IPS DF 6.9 (cell line): ENCODE data around the gene PTX4.

Experiments
- DNase-seq: peaks from one replicate; pipeline ENCODE4 v3.0.0-alpha.2; 2013; ENCODE audit warnings: low read depth, low spot score
- H3K27ac ChIP-seq: one replicate; pipeline ENCODE4 v1.5.1; 2013; ENCODE audit warnings: low read length, control low read depth
- H3K27me3 ChIP-seq: 2 replicates; pipeline ENCODE4 v1.6.1; 2013; ENCODE audit warnings: mild to moderate bottlenecking, low read length; ENCODE audit not compliant: control insufficient read depth, insufficient read depth
- H3K36me3 ChIP-seq: 2 replicates; pipeline ENCODE4 v1.6.1; 2013; ENCODE audit warnings: low read length; ENCODE audit not compliant: control insufficient read depth, insufficient read depth
- H3K4me1 ChIP-seq: 2 replicates; pipeline ENCODE4 v1.6.1; 2013; ENCODE audit warnings: low read length; ENCODE audit not compliant: control insufficient read depth, insufficient read depth
- H3K4me3 ChIP-seq: 2 replicates; pipeline ENCODE4 v1.5.1; 2013; ENCODE audit warnings: mild to moderate bottlenecking, low read length
- H3K9me3 ChIP-seq: 2 replicates; pipeline ENCODE4 v1.6.1; 2013; ENCODE audit warnings: low read length, inconsistent platforms; ENCODE audit not compliant: control insufficient read depth, insufficient read depth
- WGBS: extraction: QIAGEN DNeasy Blood & Tissue Kit; methylation state at CpG from one replicate; pipeline ENCODE4 v1.1.7; 2013; ENCODE audit warnings: mixed read lengths, missing lambda C conversion rate; ENCODE audit not compliant: insufficient read length, insufficient coverage; 5-methylcytosine and 5-hydroxymethylcytosine counted together

Gene PTX4

DNA sequence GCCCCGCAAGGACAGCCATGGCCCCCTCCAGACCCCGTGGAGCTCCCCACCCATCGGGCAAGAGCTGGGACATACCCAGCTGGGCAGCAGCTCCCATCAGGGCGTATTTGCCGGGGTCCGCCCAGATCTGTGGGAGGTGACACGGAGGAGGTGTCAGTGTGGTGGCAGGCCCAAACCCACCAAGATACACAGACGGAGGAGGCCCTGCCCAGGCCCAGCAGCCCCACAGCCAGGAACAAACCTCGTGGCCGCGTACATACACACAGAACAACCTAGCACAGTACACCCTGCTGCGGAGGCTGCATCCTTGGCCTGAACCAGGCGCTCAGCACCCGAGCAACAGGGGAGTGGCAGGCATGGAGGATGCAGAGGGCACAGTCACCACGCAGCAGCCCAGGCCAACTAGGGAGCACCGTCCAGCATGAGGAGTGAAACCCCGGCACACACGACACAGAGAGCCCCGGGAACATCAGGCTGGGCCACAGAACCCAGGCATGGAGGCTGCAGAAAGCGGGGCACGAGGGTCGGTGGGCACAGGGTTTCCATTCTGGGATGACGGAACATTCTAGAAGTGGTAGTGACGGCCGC is 39.4 kb downstream of the PTX4 start:
- Histone ChIP-seq H3K9me3 (no peaks in the 10 kb centered on the region), H3K27me3 (no peaks in the 10 kb centered on the region), H3K27ac (no peak overlapping the region), H3K4me3 (no peak overlapping the region), H3K36me3 (peaks cover 51% of the 10 kb centered on the region), H3K4me1 (no peaks in the 10 kb centered on the region)
- DNase-seq, result no peak
- WGBS, result no CpG with 5 or more reads among the region's 25 CpGs

GRCh38 chr16:1448536-1449116 is 40.1 kb downstream of the PTX4 start:
- Histone ChIP-seq H3K27ac (no peak overlapping the region), H3K9me3 (no peaks in the 10 kb centered on the region), H3K36me3 (peaks cover 47% of the 10 kb centered on the region), H3K4me1 (no peaks in the 10 kb centered on the region), H3K27me3 (no peaks in the 10 kb centered on the region), H3K4me3 (no peak overlapping the region)
- DNase-seq, result no peak
- WGBS, result no CpG with 5 or more reads among the region's 30 CpGs

- no peaks in the 10 kb centered on the region for H3K4me1 ChIP-seq
These were observed 40.8 kb downstream of the PTX4 start for GRCh38 chr16:1447965-1448364.

DNA sequence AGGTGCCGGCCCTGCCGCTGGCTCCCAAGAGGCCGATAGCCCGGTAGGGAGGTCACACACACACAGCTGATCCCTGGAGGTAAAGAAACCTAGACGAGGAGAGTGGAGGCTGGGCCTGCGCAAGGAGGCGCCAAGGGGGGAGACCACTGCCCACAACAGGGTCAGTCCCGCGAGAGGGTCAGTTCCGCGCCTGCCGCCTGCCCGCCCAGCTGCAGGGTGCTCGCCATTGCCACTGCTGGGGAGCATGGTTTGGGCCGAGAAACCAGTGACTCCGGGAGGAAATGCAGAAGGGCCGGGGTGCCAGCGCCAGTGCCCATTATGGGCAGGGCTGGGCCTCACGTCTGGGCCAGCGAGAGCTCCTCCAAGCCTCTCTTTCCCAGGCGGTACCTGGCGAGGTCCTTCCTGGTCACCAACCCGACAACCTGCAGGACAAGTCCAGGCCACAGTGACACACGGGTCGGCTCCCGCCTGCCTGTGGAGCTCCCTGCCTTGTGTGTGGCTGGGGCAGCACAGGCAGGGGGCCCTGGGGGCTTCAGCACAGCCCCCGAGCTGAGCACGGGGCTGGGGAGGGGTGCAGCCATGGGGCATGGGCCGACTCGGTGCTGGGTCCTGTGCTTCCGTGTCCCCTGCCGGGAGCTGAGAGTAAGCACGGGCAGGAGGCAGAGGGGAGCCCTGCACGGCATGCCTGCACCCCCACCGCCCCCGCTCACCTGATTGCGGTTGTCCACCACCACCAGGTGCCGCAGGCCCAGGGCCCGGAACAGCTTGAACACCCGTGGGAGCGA is 42.3 kb downstream of the PTX4 start:
- H3K36me3 ChIP-seq, result peaks cover 33% of the 10 kb centered on the region
- H3K9me3 ChIP-seq, result no peaks in the 10 kb centered on the region

More at GRCh38 chr16:1447965-1448364, 40.8 kb downstream of the PTX4 start:
- Histone ChIP-seq H3K27me3 (no peaks in the 10 kb centered on the region), H3K36me3 (peaks cover 44% of the 10 kb centered on the region), H3K9me3 (no peaks in the 10 kb centered on the region), H3K4me3 (no peak overlapping the region), H3K27ac (no peak overlapping the region)
- no CpG with 5 or more reads among the region's 11 CpGs for WGBS
- DNase-seq, result no peak

DNA sequence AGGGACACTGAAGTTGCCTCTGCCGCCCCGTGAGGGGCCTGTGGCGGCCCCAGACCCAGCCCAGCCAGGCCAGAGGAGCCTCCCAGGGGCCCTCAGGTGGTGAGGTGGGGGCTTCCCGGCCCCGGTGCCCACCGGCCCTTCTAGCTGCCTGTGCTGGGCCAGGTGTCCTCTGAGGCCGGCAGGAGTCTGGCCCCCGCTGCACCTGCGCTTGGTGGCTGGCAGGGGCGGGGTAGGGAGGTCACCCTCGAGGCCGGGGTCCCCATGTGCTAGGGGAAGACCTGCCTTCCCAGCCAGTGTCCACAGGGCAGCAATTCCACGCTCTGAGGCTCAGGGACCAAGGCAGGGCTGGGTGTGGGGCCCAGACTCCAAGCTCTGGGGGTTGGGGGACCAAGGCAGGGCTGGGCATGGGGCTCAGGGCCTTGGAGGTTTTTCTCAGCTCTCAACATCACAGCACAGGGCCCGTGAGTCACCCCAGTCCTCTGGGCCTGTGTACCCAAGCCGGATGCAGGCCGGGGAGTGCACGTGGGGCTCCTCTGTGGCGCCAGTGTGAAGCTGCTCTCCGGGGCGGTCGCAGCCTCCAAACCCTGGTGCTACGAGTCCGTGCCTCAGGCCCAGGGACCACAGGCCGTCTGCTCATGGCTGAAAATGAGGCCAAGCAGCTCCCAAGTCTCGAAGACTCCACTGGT is 43.1 kb downstream of the PTX4 start:
- Histone ChIP-seq H3K27ac (no peak overlapping the region), H3K36me3 (peaks cover 29% of the 10 kb centered on the region), H3K9me3 (no peaks in the 10 kb centered on the region), H3K4me1 (no peaks in the 10 kb centered on the region), H3K4me3 (no peak overlapping the region), H3K27me3 (no peaks in the 10 kb centered on the region)
- no peak for DNase-seq
- WGBS, result no CpG with 5 or more reads among the region's 25 CpGs

More for the DNA sequence above, 42.3 kb downstream of the PTX4 start:
- WGBS, result no CpG with 5 or more reads among the region's 41 CpGs
- H3K27me3 ChIP-seq, result no peaks in the 10 kb centered on the region
- H3K4me1 ChIP-seq, result no peaks in the 10 kb centered on the region
- H3K4me3 ChIP-seq, result no peak overlapping the region
- no peak for DNase-seq
- H3K27ac ChIP-seq, result no peak overlapping the region

- Histone ChIP-seq H3K27me3 (no peaks in the 10 kb centered on the region), H3K36me3 (peaks cover 29% of the 10 kb centered on the region), H3K4me1 (no peaks in the 10 kb centered on the region), H3K9me3 (no peaks in the 10 kb centered on the region), H3K4me3 (no peak overlapping the region), H3K27ac (no peak overlapping the region)
- DNase-seq, result no peak
- no CpG with 5 or more reads among the region's 48 CpGs for whole genome bisulfite sequencing
These were observed 43.8 kb downstream of the PTX4 start for GRCh38 chr16:1444730-1445517.

DNA sequence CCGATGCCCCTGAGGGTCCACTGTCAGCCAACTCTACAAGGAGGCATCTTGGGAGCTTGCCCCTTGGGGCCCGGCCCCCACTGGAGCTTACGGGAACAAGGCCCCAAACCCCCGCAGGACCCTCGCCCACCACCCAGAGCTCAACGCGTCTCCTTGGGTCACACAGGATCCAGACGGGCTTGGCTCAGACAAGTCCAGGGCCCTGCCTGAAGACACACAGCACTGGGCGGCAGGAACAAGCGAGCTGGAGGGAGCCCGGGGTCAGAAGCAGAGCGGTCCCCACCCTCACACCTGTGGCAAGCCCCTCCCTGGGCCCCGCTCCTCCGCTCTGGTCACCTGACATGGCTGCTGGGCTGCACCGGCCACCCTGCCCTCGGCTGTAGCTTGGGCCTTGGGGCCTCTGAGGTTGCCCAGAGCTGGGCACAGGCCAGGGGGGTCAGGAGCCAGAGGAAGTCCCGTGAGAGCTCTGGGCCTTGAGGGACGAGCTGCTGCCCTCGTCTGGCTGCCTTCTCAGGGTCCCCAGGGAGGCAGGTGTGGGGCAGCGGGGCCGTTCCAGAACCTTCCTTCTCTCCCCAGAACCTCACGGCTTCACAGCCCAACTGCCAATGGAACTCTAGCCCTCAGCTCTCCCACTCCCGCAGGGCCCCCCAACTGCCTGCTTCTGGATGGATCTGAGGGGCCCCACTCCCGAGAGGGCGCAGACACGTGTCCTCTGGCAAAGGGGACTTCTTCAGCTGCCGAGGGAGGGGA is 44.6 kb downstream of the PTX4 start, which contains the start of gene CCDC154:
CCDC154 (minus strand) TSS at position 577 of the 750 bp plus-strand sequence; CDS start at position 343, 234 bp downstream.
- peaks cover 2% of the 10 kb centered on the region; the same call in 1 of the 2 replicates for H3K4me1 ChIP-seq
- H3K36me3 ChIP-seq, result peaks cover 26% of the 10 kb centered on the region
- no peaks in the 10 kb centered on the region for H3K9me3 ChIP-seq
- WGBS, result no CpG with 5 or more reads among the region's 27 CpGs
- H3K27ac ChIP-seq, result no peak within 1 kb of the TSS
- DNase-seq, result no peak
- no peak within 1 kb of the TSS for H3K4me3 ChIP-seq
- H3K27me3 ChIP-seq, result no peaks in the 10 kb centered on the region

DNA sequence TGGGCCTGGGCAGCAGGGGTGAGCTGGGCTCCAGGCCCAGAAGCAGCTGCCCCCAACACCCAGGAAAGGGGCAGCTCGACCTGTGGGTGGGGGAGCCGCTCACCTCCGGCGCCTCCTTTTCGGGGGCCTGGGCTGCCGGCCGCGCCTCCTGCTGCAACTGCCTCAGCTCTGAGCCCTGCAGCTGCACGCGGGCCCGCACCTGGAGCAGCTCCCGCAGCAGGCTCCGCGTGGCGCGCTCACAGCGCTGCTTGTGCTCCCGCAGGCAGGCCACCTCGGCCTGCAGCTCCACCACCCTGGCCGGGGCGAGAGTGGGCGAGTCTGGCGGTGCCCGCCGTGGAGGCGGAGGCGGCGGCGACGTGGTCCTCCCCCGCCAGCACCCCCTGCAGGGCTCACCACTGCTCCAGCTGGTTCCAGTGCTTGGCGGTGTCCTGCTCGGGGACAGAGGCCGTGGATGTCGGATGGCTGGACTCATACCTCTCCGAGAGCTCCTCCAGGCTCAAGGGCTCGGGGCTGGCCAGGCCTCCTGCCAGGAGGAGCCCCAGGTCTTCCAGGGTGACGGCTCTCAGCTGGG is 45.3 kb downstream of the PTX4 start:
- WGBS, result no CpG with 5 or more reads among the region's 38 CpGs
- Histone ChIP-seq H3K27me3 (no peaks in the 10 kb centered on the region), H3K4me3 (no peak overlapping the region), H3K27ac (no peak overlapping the region), H3K9me3 (no peaks in the 10 kb centered on the region), H3K4me1 (peaks cover 2% of the 10 kb centered on the region; the same call in 1 of the 2 replicates), H3K36me3 (peaks cover 23% of the 10 kb centered on the region)
- no peak for DNase-seq

DNA sequence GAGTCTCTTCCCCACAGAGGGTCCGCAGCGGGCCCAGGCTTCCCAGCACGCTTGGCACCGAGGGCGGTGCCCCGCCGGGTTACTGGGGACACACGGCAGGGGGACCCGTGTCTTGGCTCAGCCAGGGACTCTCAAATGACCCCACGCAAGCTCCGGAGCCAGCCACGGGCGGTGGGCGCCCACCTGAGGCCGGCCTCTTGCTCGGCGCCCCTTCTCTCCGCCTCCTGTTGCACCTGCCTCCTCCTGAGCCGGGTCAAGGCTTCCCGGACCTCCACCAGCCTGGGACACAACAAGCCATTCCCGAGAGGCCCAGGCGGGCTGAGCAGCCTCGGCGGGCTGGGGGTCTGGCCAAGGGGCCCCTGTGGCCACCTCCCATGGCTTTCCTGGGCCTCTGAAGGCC is 46.0 kb downstream of the PTX4 start:
- no CpG with 5 or more reads among the region's 24 CpGs for WGBS
- no peak for DNase-seq
- Histone ChIP-seq H3K4me3 (no peak overlapping the region), H3K27me3 (no peaks in the 10 kb centered on the region), H3K27ac (no peak overlapping the region), H3K4me1 (peaks cover 2% of the 10 kb centered on the region; the same call in 1 of the 2 replicates), H3K9me3 (no peaks in the 10 kb centered on the region), H3K36me3 (peaks cover 17% of the 10 kb centered on the region)
